ENCODE data around the gene FKBP10.

Gene FKBP10

GRCh38 chr17:41860254-41860931 lies 47.6 kb downstream of the FKBP10 start:
- DNase-seq (ENCODE audit: insufficient read length, low spot score), result no peak
- no peak for FAIRE-seq
- TF ChIP-seq POLR2A (IDR thresholded peaks at IDR 0.05; ENCODE audit: low read depth, low read length), result no peak

GRCh38 chr17:41863074-41863848 lies 50.5 kb downstream of the FKBP10 start:
- FAIRE-seq (no peak), DNase-seq (ENCODE audit: insufficient read length, low spot score) (no peak)
- no peak for TF ChIP-seq POLR2A (IDR thresholded peaks at IDR 0.05; ENCODE audit: low read depth, low read length)

- FAIRE-seq, result no peak
Measured at GRCh38 chr17:41864498-41864835, 51.7 kb downstream of the FKBP10 start.

GRCh38 chr17:41864836-41865595 lies 52.2 kb downstream of the FKBP10 start, which contains the start of gene KLHL11:
KLHL11 (minus strand) TSS chr17:41865423; CDS start chr17:41865370, 53 bp downstream.
- TF ChIP-seq POLR2A (IDR thresholded peaks at IDR 0.05; ENCODE audit: low read depth, low read length), result peak; percentile 93
- no peak for FAIRE-seq

More at GRCh38 chr17:41864498-41864835, 51.7 kb downstream of the FKBP10 start:
- TF ChIP-seq POLR2A (IDR thresholded peaks at IDR 0.05; ENCODE audit: low read depth, low read length), result 0 out of 2 replicates have a peak, but pooled peaks have one; percentile 11
- DNase-seq (ENCODE audit: insufficient read length, low spot score), result no peak

GRCh38 chr17:41865596-41865893 lies 52.7 kb downstream of the FKBP10 start:
- DNase-seq (ENCODE audit: insufficient read length, low spot score) (no peak), FAIRE-seq (no peak)
- TF ChIP-seq POLR2A (IDR thresholded peaks at IDR 0.05; ENCODE audit: low read depth, low read length), result no peak

More at GRCh38 chr17:41864836-41865595, 52.2 kb downstream of the FKBP10 start, which contains the start of gene KLHL11:
- peak; percentile 88 for DNase-seq (ENCODE audit: insufficient read length, low spot score)

GRCh38 chr17:41868568-41868967 lies 55.8 kb downstream of the FKBP10 start:
- DNase-seq (ENCODE audit: insufficient read length, low spot score) (no peak), FAIRE-seq (no peak)
- TF ChIP-seq POLR2A (IDR thresholded peaks at IDR 0.05; ENCODE audit: low read depth, low read length), result no peak

GRCh38 chr17:41869426-41869825 lies 56.6 kb downstream of the FKBP10 start:
- TF ChIP-seq POLR2A (IDR thresholded peaks at IDR 0.05; ENCODE audit: low read depth, low read length), result no peak
- no peak for DNase-seq (ENCODE audit: insufficient read length, low spot score)
- FAIRE-seq, result no peak

GRCh38 chr17:41870097-41870496 lies 57.3 kb downstream of the FKBP10 start:
- TF ChIP-seq POLR2A (IDR thresholded peaks at IDR 0.05; ENCODE audit: low read depth, low read length), result no peak
- no peak for FAIRE-seq
- no peak for DNase-seq (ENCODE audit: insufficient read length, low spot score)

- FAIRE-seq (no peak), DNase-seq (ENCODE audit: insufficient read length, low spot score) (no peak)
- TF ChIP-seq POLR2A (IDR thresholded peaks at IDR 0.05; ENCODE audit: low read depth, low read length), result no peak
Measured at GRCh38 chr17:41870627-41871026, 57.8 kb downstream of the FKBP10 start.

GRCh38 chr17:41871789-41872188 lies 59.0 kb downstream of the FKBP10 start:
- FAIRE-seq (no peak), DNase-seq (ENCODE audit: insufficient read length, low spot score) (no peak)
- no peak for TF ChIP-seq POLR2A (IDR thresholded peaks at IDR 0.05; ENCODE audit: low read depth, low read length)
